Effector memory CD4-positive, alpha-beta T cell (primary cell): ENCODE results near the gene GMPS.

Source experiments
- DNase-seq, 3 donors: peaks; one replicate each; pipeline ENCODE4 v3.0.0-alpha.2; 2020
- H3K27ac ChIP-seq: 2 replicates; pipeline ENCODE4 v1.7.0; 2013; ENCODE audit warnings: mild to moderate bottlenecking, low read length, moderate library complexity; ENCODE audit not compliant: insufficient read depth, poor library complexity, severe bottlenecking
- H3K27me3 ChIP-seq: replicated peaks from 2 replicates; pipeline ENCODE4 v1.7.0; 2013; ENCODE audit warnings: mild to moderate bottlenecking, low read length; ENCODE audit not compliant: insufficient read depth, control insufficient read depth, poor library complexity, severe bottlenecking
- H3K36me3 ChIP-seq: 2 replicates; pipeline ENCODE4 v1.7.0; 2013; ENCODE audit warnings: mild to moderate bottlenecking, low read length, moderate library complexity; ENCODE audit not compliant: control insufficient read depth, insufficient read depth
- H3K4me1 ChIP-seq: 2 replicates; pipeline ENCODE4 v1.7.0; 2013; ENCODE audit warnings: low read length, mild to moderate bottlenecking; ENCODE audit not compliant: control insufficient read depth, insufficient read depth, poor library complexity, severe bottlenecking
- H3K4me3 ChIP-seq: 2 replicates; pipeline ENCODE4 v1.7.0; 2013; ENCODE audit warnings: low read length, low read depth, mild to moderate bottlenecking; ENCODE audit not compliant: insufficient read depth, poor library complexity, severe bottlenecking
- H3K9me3 ChIP-seq: 2 replicates; pipeline ENCODE4 v1.7.0; 2013; ENCODE audit warnings: mild to moderate bottlenecking, low read length, moderate library complexity; ENCODE audit not compliant: control insufficient read depth

Gene GMPS

DNA sequence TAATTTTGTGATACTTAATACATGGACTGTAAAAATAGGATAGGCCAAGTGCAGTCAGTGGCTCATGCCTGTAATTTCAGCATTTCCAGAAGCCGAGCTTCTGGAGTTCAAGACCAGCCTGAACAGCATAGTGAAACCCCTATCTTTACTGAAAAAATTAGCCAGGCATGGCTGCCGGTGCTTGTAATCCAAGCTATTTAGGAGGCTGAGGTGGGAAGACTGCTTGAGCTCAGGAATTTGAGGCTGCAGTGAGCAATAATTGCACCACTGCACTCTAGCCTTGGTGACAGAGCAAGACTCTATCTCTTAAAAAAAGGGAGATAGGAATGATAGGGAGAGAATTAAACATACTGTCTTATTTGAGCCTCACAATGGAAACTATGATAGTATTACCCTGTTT is 51.0 kb downstream of the GMPS start:
- no peaks in the 10 kb centered on the region for H3K27me3 ChIP-seq
- no peaks in the 10 kb centered on the region for H3K9me3 ChIP-seq
- no peak overlapping the region for H3K27ac ChIP-seq
- peaks cover 36% of the 10 kb centered on the region for H3K36me3 ChIP-seq
- no peak overlapping the region for H3K4me3 ChIP-seq
- no peak for DNase-seq
- no peaks in the 10 kb centered on the region for H3K4me1 ChIP-seq

DNA sequence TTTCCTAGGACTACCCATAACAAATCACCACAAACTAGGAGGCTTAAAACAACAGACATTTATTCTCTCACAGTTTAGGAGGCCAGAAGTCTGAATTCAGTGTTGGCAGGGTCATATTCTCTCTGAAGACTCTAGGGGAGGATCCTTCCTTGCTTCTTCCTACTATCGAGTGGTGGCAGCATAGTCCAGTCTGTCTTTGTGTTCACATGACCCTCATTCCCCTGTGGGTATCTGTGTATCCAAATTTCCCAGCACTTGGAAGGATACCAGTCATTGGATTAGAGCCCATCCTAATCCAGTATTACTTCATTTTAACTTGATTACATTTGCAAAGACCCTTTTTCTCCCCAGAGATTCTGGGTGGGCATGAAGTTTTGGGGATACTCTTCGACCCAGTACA is 63.8 kb downstream of the GMPS start:
- H3K4me1 ChIP-seq = no peaks in the 10 kb centered on the region
- H3K36me3 ChIP-seq = peaks cover 56% of the 10 kb centered on the region
- H3K9me3 ChIP-seq = no peaks in the 10 kb centered on the region
- H3K4me3 ChIP-seq = no peak overlapping the region
- H3K27me3 ChIP-seq = no peaks in the 10 kb centered on the region
- no peak for DNase-seq
- H3K27ac ChIP-seq = no peak overlapping the region

DNA sequence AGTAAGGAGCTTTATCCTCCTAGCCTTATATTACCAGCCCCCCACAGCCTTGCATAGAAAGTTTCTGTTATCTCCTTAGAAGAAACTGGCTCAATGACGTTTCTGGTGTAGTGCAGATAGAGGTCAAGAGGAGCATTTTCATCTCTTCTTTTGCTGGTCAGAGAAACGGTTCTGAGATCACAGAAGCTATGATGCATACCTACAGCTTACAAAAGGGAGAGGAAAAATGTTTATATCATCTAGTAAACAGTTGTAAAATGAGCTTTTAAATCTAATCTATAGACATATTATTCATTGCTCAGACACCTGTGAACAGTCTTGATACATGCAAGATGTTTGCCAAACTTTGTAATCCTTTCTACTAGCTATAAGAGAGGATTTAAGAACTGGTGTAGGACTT is 68.0 kb downstream of the GMPS start:
- no peak overlapping the region for H3K27ac ChIP-seq
- peaks cover 45% of the 10 kb centered on the region for H3K36me3 ChIP-seq
- no peaks in the 10 kb centered on the region for H3K27me3 ChIP-seq
- DNase-seq = no peak
- H3K4me3 ChIP-seq = no peak overlapping the region
- no peaks in the 10 kb centered on the region for H3K4me1 ChIP-seq
- no peaks in the 10 kb centered on the region for H3K9me3 ChIP-seq

- Histone ChIP-seq H3K27me3 (no peaks in the 10 kb centered on the region), H3K4me1 (no peaks in the 10 kb centered on the region), H3K36me3 (peaks cover 18% of the 10 kb centered on the region), H3K4me3 (no peak overlapping the region), H3K9me3 (no peaks in the 10 kb centered on the region), H3K27ac (no peak overlapping the region)
- no peak for DNase-seq
Observed at GRCh38 chr3:155941354-155941753, 70.9 kb downstream of the GMPS start.

DNA sequence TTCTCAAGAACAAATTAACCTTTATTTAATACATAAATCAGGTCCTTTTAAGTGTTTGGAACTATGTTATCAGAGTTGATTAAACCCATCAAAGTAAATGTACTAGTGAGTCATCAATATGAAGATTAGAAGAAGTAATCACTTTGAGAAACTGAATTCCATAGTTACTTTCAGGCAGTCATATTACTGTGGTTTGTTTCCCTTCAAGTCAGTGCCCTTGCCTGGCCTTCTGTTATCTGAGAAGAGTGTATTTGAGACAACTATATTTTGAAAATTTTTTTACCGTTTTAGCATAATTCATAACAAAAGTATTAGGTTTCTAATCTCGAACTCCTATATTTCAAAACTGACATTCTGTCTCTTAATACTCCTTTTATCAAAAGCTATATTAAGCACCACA is 73.6 kb downstream of the GMPS start:
- no peaks in the 10 kb centered on the region for H3K9me3 ChIP-seq
- no peak overlapping the region for H3K4me3 ChIP-seq
- H3K27me3 ChIP-seq = no peaks in the 10 kb centered on the region
- H3K36me3 ChIP-seq = no peaks in the 10 kb centered on the region
- DNase-seq = no peak
- H3K4me1 ChIP-seq = no peaks in the 10 kb centered on the region
- H3K27ac ChIP-seq = no peak overlapping the region

DNA sequence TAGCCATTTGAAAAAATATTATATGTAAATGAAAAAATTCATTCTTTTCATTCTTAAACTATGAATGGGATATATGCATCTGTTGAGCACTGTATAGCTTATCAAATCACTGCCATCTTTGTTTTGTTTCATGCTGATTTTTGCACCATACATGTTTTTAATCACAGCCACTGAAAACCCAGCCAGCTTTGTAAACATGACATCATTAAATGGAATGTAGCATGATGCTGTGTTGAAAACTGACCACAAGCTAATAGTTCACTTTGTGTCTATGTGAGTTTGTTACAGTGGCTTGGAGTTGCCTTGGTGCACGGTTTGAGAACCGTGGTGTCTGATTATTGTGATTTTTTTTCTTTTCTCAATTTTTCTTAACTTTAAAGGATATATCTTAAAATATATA is 75.7 kb downstream of the GMPS start:
- no peak overlapping the region for H3K4me3 ChIP-seq
- no peak for DNase-seq
- no peaks in the 10 kb centered on the region for H3K4me1 ChIP-seq
- H3K27me3 ChIP-seq = no peaks in the 10 kb centered on the region
- H3K27ac ChIP-seq = no peak overlapping the region
- H3K9me3 ChIP-seq = no peaks in the 10 kb centered on the region
- H3K36me3 ChIP-seq = no peaks in the 10 kb centered on the region

DNA sequence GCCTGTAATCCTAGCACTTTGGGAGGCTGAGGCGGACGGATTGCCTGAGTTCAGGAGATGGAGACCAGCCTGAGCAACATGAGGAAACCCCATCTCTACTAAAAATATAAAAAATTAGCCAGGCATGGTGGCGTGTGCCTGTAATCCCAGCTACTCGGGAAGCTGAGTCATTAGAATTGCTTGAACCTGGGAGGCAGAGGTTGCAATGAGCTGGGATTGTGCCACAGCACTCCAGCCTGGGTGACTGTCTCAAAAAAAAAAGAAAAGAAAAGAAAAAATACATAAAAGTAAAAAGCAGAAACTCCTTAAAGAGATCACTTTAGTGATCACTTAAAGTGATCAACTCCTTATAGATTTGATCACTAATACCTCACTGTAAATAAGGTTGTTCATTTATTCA is 78.0 kb downstream of the GMPS start:
- no peak for DNase-seq
- no peaks in the 10 kb centered on the region for H3K36me3 ChIP-seq
- H3K9me3 ChIP-seq = no peaks in the 10 kb centered on the region
- no peaks in the 10 kb centered on the region for H3K27me3 ChIP-seq
- H3K4me3 ChIP-seq = no peak overlapping the region
- H3K4me1 ChIP-seq = no peaks in the 10 kb centered on the region
- no peak overlapping the region for H3K27ac ChIP-seq

GRCh38 chr3:155949453-155950217 is 79.2 kb downstream of the GMPS start:
- Histone ChIP-seq H3K4me3 (no peak overlapping the region), H3K36me3 (no peaks in the 10 kb centered on the region), H3K27me3 (no peaks in the 10 kb centered on the region), H3K9me3 (no peaks in the 10 kb centered on the region), H3K4me1 (no peaks in the 10 kb centered on the region), H3K27ac (no peak overlapping the region)
- DNase-seq = no peak

- Histone ChIP-seq H3K27me3 (no peaks in the 10 kb centered on the region), H3K27ac (no peak overlapping the region), H3K36me3 (no peaks in the 10 kb centered on the region), H3K9me3 (no peaks in the 10 kb centered on the region), H3K4me3 (no peak overlapping the region), H3K4me1 (no peaks in the 10 kb centered on the region)
- DNase-seq = no peak
Observed at GRCh38 chr3:155956508-155957411, 86.3 kb downstream of the GMPS start.

DNA sequence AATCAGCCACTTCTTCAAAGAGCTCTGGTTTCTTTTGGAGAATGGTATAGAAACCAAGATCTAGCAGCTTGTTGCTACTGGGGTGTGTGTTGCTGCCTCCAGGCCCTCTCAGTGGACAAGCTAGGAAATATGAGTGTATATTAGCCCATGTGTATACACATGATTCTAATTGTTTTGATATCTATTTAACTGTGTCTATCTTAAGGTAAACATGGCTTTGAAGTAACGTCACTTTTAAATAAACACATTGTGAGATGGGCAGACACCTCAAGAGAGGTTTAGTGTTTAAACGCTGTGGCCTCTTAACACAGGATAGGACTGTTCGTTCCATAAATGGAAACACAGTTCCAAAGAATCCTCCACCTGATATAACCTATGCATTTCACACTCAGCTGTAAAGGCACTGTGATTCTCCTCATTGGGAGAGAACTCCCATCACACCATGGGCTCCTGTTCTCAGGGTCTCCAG is 87.0 kb downstream of the GMPS start:
- H3K27ac ChIP-seq = no peak overlapping the region
- no peak overlapping the region for H3K4me3 ChIP-seq
- H3K27me3 ChIP-seq = no peaks in the 10 kb centered on the region
- no peak for DNase-seq
- H3K36me3 ChIP-seq = no peaks in the 10 kb centered on the region
- H3K9me3 ChIP-seq = no peaks in the 10 kb centered on the region
- H3K4me1 ChIP-seq = no peaks in the 10 kb centered on the region
